A204.1 (cell line): ENCODE data around the gene RYK.
"Not testable (repeated sequence)": the region's sequence is repeated elsewhere in the genome, so short reads cannot be mapped to it uniquely, and the experiment has no call there.

Experiments
- FAIRE-seq: peaks from 2 replicates; lab custom pipeline; 2012; peaks lifted over from hg19 to GRCh38; lab: Jason Lieb, UNC

RYK gene

DNA sequence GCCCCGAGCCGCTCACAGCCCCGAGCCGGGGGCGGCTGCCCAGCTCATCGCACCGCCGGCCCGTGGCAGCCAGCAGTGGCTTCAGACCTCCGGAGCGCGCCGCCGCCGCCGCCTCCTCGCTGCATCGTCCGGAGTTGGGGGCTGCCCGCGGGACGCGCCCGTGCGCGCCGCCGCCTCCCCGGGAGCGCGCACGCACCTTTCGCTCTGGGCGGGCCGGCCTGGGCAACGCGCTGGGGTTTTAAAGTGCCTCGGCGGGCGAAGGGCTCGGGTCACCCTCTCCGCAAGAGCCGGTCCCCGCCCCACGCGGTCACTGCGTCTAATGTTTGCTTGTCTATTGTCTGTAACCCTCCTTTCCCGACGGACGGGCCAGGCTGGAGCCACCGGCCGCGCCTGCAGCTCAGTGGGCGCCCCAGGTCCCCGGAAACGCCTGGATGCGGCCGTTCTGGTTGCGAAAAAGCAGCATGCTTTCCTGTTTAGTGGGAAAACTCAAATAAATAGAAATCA lies at the start of gene RYK:
RYK (minus strand) TSS at position 143 of the 504 bp plus-strand sequence. CDS start 205 bp downstream, outside the sequence.
- no peak for FAIRE-seq

DNA sequence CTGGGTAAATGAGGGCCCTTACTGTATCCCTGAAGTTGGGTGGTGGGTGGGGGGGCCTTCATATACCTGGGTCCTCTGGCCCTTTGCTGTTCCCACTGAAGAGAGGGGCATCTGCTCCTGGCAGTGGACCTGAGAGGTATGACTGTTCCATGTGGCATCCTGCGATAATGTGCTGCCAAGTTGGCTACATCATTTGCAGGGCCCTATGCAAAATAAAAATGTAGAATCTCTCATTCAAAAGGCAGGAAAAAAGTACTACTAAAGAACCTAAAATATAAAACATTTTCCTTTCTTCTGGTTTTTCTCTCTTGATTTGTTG lies 49.2 kb upstream of the RYK start:
- no peak for FAIRE-seq

DNA sequence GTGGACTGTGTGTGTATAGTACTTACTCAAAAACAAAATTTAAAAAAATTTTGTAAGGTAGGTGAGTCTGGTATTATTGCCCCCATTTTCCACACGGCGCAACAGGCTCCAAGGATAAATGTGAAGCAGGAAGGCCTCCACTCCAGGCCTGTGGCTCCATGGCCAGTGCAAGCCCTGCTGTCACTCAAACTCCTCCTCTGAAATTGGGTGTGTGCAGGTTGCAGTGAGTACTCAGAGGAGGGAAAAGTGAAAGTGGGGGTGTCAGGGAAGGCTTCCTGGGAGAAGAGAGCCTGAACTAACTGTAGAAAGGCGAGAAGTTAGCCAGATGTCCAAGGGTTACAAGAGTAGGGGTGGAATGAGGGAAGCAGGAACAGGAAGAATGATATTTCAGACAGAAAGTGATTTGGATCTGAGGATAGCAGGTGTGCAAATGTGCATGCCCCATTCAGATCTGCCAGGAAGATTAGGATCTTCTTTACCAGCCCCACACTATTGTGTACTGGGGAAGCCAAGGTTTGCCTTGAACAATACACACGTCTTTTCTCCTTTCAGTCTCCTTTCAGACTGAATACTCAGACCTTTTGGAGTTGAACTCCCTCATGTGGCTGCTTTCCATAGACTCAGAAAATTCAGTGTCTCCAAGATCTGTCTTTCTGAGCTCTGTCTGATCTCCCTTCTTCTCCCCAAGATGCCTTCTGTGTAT lies 48.7 kb upstream of the RYK start:
- no peak for FAIRE-seq

DNA sequence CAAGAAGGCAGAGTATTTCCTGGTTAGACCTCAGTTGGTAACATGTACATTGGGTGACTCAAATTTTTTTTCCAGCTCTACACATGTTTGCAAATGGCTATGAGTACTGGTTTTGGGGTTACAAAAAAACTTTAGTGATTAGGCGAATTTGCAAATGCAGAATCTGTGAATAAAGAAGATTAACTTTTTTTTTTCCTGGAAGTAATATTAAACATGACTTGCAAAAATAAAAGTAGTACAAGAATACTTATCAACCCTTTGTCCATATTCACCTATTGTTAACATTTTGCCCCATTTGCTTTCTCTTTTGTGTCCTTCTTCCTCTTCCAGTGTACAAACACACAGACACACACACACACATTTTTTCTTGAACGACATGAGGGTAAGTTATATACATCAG lies 47.6 kb upstream of the RYK start:
- no peak for FAIRE-seq

DNA sequence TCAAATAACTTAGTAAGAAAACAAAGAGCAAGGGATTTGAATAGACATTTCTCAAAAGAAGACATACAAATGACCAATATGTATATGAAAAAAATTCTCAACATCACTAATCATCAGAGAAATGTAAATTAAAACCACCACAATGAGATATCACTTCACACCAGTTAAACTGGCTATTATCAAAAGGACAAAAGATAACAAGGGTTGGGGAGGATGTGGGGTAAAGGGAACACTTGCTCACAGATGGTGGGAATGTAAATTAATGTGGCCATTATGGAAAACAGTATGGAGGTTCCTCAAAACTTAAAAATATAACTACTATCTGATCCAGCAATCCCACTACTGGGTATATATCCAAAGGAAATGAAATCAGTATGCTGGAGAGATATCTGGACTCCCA lies 46.0 kb upstream of the RYK start:
- FAIRE-seq = no peak

DNA sequence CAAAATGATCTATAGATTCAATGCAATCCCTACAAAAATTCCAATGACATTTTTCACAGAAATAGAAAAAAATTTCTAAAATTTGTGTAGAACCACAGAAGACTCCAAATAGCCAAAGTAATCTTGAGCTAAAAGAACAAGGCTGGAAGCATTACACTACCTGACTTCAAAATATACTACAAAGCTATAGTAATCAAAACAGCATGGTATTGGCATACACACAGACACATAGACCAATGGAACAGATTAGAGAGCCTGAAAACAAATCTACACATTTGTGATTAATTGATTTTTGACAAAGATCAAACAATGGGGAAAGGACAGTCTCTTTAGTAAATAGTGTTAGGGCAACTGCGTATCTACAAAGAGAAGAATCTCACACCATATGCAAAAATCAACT lies 45.3 kb upstream of the RYK start:
- FAIRE-seq = no peak

DNA sequence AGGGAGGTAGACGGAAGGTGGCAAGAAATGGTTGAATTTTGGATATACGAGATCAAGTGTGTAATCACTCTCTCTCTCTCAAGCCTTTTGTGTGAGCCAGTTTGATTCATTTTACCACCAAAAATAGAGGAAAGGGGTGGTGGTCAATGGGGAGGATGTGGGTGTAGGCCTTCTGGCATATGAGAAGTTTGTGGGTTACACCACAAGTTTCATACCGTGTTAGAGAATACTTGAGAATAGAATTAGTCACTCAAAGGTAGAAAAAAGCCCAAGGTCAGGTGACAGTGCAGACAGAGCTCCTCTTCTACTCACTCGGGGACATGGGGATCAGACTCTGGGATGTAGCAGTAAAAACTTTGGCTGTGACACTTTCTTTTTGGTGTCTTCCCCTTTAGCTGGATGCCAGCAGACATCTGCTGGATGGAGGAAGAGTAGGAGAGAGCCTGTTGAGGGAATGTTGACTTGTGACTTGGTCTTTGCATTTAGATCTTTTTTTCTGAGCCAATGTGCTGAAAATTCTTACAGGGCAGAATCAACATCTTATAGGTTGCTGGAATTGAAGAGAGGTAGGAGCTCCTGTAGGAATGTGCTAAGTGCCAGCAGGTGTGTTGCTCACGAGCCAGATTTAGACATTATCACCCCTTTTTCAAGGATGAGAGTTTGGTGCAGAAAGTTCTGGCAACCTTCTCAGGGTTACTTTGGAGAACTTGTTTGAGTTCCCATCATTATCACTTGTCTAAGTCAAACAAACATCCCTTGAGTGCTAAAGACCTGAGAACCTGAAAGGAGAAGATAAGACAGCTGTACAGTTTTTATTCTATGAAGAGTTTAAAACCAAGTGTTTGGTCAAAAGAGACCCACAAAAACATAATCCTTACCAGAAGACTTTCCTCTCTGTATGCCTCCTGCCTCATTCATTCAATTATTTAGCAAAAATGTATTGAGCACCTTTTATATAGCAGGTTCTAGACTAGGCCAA lies 43.9 kb upstream of the RYK start:
- FAIRE-seq = no peak

DNA sequence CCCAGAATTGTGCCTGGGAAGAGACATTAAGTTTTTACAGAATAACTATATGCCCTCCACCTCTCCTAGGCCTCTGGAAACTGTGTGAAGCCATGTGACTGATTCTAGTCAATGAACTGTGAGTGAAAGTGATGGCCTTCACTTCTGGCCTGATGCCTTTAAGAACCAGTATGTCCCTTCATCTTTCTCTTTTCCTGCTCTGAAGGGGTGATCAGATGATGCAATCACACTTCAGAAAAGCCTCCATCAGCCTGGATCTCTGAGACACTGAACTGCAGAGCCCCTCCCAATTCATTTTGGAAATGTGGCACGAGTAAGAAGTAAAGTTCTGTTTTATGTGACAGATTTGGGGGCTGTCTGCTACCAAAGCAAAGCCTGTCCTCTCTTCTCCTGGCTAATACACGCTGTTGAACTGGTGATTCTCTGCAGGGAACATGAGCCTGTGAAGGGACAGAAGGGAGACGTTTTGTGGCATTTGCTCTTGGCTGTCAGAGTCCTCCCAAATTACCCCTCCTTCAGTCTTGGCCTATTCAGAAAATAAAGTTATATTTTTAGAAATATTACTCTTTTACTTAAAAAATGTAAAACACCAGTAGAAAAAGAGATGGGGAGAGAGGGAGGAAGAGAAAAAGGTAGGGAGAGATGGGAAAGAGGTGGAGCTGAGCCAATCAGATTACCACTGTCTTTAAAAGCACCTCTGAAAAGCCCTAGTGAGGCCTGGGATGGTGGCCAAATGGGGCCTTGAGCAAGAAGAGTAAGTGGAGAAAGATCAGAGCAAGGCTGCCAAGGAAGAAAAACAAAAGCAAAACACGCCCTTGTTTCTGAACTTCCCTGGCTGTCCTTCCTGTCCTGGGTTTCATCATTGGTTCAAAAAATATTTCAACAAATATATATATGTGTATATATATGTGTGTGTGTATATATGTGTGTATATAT lies 40.9 kb upstream of the RYK start:
- FAIRE-seq = no peak

DNA sequence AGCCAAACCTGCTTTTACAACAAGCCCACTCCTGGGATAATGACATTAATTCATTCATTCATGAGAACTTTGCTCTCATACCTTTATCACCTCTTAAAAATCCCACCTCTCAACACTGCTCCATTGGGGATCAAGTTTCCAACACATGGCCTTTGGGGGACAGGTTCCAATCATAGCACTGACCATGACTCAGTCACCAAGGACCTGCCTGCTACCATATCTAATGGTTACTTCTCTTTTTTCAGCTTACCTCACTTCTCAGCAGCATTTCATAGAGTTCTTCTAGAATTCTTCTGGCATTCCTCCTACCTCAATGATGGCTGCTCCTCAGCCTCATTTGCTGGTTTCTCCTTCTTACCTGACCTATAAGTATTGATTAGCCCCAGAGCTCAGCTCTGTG lies 36.9 kb upstream of the RYK start:
- no peak for FAIRE-seq

DNA sequence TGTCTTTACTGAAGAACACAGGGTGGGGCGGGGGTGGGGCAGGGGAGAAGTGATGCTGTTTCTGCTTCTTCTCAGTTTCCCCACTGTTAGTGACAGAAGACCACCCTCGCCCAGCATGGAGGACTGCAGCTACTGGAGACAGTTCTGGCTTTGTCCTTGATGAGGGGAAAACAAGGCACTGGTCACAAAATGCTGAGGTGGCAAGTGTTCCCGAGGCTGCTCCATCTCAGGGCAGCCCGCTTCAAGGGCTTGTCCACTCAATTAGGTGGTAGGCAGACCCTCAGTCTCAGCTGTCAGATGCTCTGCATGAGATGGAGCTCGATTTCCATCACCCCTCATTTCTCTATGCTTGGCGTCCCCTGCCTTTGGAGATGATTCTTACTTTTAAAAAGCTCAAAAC lies 33.8 kb upstream of the RYK start:
- no peak for FAIRE-seq

DNA sequence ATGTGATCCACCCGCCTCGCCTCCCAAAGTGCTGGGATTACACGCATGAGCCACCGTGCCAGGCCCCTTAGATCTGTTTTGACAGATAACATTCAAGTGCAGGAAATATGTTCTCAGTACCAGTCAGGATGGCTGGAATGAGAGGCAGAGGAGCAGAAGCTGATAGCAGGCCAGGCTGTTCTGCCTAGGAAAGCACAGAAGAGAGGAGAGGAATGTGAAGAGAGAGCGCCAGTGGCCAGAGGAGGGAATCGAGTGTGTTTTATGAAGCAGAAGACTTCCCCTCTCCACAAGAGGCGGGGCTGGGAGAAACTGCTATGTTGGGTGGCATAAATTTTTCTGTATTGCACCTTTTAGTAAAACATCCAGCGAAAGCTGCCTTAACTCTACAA lies 32.0 kb upstream of the RYK start:
- FAIRE-seq = no peak

DNA sequence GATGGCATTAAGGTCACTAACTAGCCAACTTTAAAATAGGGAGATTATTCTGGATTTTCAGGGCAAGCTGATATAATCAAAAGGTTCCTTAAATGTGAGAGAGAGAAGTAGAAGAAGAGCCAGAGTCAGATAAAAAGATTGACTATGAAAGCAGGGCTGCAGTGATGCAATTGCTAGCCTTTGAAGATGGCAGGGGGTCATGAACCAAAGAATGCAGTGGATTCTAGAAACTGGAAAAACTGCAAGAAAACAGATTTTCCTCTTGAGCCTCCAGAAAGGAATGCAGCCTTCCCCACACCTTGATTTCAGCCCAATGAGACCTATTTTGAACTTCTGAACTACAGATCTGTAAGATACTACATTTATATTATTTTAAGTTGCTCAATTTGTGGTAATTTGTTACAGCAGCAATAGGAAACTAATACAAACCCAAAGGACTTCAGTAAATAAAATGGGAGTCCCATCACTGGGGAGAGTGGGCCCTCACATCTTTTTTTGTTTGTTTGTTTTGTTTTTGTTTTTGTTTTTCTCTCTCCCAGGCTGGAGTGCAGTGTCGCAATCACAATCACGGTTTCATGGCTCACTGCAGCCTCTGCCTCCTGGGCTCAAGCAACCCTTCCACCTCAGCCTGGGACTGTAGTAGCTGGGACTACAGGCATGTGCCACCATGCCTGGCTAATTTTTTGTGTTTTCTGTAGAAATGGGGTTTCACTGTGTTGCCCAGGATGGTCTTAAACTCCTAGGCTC lies 31.4 kb upstream of the RYK start:
- no peak for FAIRE-seq

DNA sequence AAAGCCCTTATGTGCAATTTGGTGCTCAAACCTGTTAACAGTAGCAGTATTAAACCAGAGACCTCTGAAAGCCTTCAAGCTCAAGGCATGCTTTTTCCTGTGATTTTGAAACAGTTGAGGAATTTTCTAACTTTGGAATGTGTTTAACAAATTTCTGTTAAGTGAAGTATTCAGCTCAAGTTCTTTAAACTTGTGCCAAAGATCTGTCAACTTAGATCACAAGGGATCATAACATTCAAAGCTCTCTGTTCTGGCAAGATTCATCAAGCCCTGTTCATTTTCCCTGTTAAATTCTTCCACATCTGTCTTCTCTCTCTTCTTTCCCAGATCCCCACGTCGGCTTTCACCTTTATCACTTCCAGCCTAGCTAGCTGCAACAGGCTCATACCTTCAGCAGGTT lies 28.8 kb upstream of the RYK start:
- FAIRE-seq = no peak

DNA sequence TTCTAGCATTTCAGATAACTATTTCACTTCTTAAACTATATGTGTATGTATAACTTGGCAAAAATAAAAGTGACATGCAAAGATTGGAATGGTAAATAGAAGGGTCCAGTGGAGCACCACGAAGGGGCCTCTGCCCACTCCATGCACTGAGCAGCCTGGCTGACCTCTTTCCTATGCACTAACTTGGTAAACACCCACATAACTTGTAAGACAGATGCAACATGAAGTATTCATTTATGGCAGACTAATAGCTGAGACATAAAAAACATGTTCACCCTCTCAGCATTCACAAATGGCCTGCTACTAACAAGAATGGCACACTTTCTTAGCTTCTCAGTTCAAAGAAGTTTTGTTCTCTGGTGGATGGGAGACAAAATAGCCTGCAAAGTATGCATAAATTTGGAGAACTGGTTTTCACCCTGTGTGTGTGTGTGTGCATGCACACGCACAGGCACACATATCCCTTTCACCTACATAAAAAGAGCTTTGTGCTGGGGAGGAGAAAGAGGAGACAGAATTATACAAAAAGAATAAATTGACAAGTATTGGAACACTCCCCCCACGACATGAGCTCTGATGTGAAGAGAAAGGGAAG lies 26.5 kb upstream of the RYK start:
- no peak for FAIRE-seq

DNA sequence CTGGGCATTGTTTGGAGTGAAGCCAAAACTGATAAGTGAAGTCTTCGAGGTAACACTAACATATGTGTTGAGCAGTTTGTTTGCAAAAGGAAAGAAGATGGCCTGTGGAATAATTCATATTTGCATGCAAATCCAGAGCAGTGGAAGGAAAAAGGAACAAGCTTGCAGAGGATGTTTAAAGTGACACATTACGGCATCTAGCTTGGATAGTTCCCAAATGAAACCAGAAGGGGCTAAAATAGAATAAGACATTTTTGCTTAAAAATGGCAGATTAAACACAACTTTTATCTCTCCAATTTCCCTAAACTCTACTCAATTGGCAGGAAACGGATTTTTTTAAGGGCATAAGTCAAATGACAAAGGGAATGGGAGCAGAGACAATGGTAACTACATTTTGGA lies 25.4 kb upstream of the RYK start:
- FAIRE-seq = no peak

DNA sequence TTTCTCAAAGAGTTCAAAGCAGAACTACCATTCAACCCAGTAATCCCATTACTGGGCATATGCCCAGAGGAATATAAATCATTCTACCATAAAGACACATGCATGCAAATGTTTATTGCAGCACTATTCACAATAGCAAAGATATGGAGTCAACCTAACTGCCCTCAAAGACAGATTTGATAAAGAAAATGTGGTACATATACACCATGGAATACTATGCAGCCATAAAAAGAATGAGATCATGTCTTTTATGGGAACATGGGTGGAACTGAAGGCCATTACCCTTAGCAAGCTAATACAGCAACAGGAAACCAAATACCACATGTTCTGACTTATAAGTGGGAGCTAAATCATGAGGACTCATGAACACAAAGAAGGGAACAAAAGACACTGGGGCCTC lies 24.5 kb upstream of the RYK start:
- not testable (repeated sequence) for FAIRE-seq

DNA sequence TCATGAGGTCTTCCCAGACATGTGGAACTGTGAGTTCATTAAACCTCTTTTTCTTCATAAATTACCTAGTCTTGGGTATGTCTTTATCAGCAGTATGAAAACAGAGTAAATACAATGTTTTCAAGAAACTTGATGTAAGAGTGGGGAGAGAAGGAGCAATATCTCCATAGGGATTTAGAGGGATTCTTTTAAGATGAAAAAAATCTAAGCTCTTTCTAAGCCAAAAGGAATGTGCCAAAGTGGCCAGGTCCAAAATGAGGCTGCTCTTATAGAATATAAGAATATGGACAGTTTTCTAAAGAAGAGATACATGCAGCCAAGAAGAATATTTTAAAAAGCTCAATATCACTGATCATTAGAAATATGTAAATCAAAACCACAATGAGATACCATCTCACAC lies 23.9 kb upstream of the RYK start:
- no peak for FAIRE-seq

DNA sequence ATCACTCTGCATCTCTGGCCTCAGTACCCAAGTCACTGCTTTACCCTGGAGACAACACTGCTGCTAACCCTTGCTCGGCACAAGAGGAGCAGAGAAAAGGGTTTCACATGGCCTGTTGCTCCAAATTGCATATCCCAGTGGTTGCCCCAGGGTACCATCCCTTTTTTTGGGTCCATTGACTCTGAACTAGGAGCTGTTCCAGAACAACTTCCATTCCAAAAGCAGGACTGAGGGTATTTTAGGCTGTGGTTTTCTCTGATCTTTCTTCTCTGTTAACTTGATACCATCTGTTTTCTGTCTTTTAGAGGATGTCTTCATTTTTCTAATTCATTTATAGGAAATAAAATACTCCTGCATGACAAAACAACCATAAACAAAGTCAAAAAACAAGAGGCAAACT lies 17.3 kb upstream of the RYK start:
- no peak for FAIRE-seq

DNA sequence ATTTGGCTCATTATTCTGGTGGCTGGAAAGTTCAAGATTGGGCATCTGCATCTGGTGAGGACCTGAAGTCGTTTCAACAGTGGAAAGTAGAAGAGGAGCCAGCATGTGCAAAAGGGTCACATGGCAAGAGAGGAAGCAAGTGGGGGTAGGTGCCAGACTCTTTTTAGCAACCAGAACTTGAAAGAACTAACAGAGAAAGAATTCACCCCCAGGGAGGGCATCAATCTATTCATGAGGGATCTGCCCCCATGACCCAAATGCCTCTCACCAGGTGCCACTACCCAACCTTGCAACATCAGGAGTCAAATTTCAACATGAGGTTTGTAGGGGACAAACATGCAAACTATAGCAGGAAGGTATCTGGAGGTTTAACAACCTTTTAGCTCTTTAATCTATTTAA lies 10.3 kb upstream of the RYK start:
- FAIRE-seq = no peak

DNA sequence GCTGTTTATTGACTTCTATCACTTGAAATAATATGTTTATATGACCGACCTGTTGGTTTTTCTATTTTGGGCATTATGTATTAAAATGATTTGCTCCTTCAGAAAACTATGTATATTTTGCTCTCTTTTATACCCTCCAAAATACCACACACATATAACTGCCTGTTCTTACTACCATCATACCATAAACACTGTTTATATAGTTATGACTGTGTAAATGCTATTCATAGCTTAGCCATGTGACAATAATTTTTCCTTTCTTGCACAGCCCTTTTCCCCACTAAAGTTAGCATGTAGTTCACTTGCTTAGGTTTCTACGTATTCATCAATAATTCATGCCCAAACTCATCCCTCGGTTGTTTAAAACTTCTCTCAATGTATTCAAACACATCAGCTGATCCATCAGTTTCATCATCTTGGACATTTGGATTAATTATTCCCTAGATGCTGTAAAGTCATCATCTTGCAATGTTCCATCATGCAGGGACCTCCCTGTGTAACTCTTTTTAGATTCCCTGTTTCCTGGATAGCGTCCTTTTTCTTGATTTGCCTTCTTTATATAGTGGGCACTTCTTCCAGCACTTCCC lies 8.2 kb upstream of the RYK start:
- FAIRE-seq = no peak

DNA sequence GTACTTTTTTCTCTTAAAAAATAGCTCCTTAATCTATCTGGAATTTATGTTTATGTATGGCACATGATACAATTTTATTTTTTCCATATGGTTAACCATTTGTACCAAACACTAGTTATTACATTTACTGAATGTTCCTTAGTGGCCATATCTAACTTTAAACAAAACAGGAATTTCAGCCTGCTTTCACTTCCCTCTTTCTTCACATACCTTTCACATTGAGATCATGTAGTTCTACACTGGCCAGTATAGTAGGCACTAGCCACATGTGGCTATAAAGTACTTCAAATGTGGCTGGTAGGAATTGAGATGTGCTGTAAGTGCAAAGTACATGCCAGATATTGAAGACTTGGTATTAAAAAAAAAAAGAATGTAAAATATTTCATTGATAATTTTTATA lies 4.7 kb upstream of the RYK start:
- FAIRE-seq = no peak
